VCaP (cell line): Measurements from ENCODE around the gene CIB2.

ENCODE experiments used
- H3K27ac ChIP-seq: fragments of 450-650 bp; 2 replicates; pipeline ENCODE4 v1.5.1; 2017
- CTCF ChIP-seq: fragments of 450-650 bp; conservative IDR thresholded peaks from 2 replicates; pipeline ENCODE4 v1.5.1; 2017; ENCODE audit warnings: mild to moderate bottlenecking, moderate library complexity

CIB2 gene

GRCh38 chr15:78067328-78068228, 63.7 kb downstream of the CIB2 start:
- H3K27ac ChIP-seq = peak overlapping the region; percentile 96
- TF ChIP-seq CTCF = no peak

DNA sequence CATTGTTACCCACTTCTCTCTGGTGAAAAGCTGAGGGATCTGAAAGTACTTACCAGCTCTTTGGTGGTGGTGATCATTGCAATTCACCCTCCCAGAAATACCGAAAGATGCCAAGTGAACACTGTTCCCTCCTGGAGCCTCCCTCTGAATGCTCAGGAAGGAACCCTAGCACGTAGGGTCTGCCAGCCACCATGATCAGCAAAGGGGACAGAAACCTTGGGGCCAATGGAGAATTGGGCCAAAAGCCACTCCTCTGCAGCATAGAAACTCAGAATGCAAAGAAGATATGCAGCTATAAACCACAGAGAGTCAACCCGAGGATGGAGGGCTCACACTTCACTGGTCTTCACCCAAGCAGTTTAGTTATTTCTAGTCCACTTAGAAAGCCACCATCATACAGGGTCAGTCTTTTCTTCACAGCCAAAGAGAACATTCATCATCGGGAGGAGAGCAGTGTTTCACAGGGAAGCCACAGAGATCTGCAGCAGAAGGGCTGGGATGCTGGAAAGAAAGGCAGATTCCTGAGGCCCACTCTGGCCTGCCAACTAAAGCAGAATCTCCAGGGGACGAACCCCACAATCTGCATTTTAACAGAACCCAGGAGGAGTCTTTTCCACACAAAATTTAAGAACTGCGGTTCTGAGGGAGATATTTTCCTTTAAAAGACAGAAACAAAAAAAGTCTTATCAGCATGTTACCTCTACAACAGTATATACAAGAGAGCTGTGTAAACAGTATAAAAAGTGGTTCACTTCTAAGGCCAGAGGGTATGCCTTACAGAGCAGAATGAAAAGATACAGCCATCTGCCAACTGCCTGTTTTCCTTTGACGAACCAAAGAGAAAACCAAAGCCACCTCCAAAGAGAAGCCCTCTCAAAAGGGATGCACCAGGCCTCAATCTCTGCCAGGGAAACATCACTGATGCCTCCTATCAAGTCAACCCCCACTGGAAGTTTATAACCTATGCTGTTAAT, 65.0 kb downstream of the CIB2 start:
- TF ChIP-seq CTCF = no peak
- H3K27ac ChIP-seq = peak overlapping the region; percentile 96

DNA sequence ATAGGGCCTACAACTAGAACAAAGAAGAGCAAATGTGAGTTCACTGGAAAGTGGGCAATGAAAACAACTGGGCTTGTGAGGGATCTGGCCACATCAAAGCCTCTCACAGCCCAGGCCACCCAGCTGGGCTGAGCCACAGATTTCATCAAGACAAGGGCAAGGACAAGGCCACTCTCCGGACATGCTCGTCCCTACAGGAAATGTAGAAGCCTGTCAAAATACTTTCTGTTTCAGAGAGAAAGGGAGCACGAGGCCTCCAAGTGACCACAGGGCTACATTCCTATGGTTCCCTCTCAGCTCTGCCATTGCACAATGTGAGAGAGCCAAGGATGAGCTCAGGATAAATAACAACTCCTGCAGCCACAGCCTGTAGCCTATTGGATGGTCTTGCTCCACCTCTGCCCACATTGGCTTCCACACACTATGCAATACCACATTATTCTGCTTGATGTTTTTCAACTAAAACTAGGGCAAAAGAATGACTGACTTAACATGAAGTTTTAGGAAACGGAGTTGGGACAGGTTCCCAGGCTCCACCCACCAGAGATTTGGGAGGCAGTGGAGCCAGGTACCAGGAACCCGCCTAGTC, 65.9 kb downstream of the CIB2 start:
- no peak for TF ChIP-seq CTCF
- peak overlapping the region; percentile 96 for H3K27ac ChIP-seq

- H3K27ac ChIP-seq = peak overlapping the region; percentile 96
- no peak for TF ChIP-seq CTCF
These were observed 66.7 kb downstream of the CIB2 start for GRCh38 chr15:78064544-78064943.

DNA sequence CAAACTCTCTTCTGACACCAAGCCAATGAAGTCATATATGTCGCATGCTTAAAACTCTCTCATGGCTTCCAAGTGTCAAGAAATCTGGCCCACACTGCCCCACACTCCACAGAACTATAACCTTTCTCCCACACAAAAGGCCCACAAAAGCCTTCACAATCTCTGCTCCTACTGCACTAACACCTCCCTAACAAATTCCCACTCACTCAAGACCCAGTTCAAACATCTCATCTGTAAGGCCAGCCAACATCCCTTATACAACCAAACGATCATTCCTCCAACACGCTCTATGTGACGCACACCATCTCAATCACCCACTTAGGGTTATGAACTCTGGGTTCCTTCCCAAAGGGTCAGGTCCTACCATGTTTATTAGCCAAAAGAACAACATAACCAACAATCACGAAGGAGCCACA, 67.3 kb downstream of the CIB2 start:
- TF ChIP-seq CTCF = no peak
- H3K27ac ChIP-seq = no peak overlapping the region; the same call in 1 of the 2 replicates

DNA sequence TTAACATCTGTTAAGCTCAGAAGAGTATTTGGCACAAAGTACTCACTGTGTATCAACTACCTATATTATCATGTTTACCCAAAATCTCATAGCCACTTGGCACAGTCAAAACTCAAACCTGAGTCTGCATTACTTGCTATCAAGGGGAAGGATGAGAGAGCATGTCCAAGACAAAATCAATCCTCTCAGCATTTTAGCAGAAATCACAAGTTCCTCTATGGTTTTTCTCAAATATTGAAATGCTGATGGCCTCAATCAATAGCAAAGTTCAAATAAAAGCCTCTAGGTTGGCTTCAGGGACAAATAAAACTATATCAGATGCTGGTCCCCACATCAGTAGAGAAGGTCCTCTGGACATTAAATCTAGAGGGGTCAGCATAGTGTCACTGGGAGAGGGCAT, 68.0 kb downstream of the CIB2 start:
- no peak overlapping the region; the same call in 1 of the 2 replicates for H3K27ac ChIP-seq
- no peak for TF ChIP-seq CTCF
